Astrocyte (in vitro differentiated cells and primary cell): ENCODE results near the gene CYB5A. TPM values are rescaled to one million over a fixed set of nuclear protein-coding genes. Genes with fewer than 3 reads are reported as not detected.
"Not testable (repeated sequence)": the region's sequence is repeated elsewhere in the genome, so short reads cannot be mapped to it uniquely, and the experiment has no call there.

Experiments
- DNase-seq: peaks from one replicate; pipeline ENCODE4 v3.0.0-alpha.2; 2010; ENCODE audit warnings: low read depth
- FAIRE-seq: peaks from 2 replicates; lab custom pipeline; 2011; peaks lifted over from hg19 to GRCh38; lab: Jason Lieb, UNC
- H2AFZ ChIP-seq: 2 replicates; pipeline ENCODE4 v1.6.0; 2012; ENCODE audit warnings: low read depth, low read length, inconsistent platforms
- H3K27ac ChIP-seq: 2 replicates; pipeline ENCODE4 v1.5.1; 2011; ENCODE audit warnings: low read depth, low read length, inconsistent platforms
- H3K27me3 ChIP-seq: 2 replicates; pipeline ENCODE4 v1.6.0; 2011; ENCODE audit warnings: low read length, inconsistent platforms; ENCODE audit not compliant: insufficient read depth
- H3K36me3 ChIP-seq: 2 replicates; pipeline ENCODE4 v1.5.1; 2011; ENCODE audit warnings: low read length, inconsistent platforms; ENCODE audit not compliant: insufficient read depth
- H3K4me1 ChIP-seq: 2 replicates; pipeline ENCODE4 v1.5.1; 2011; ENCODE audit warnings: low read length, inconsistent platforms; ENCODE audit not compliant: insufficient read depth
- H3K4me2 ChIP-seq: 2 replicates; pipeline ENCODE4 v1.6.0; 2012; ENCODE audit warnings: low read length, inconsistent platforms
- H3K4me3 ChIP-seq: 2 replicates; pipeline ENCODE4 v1.5.1; 2011; ENCODE audit warnings: low read depth, mild to moderate bottlenecking, low read length, inconsistent platforms; ENCODE audit not compliant: insufficient read depth
- H3K79me2 ChIP-seq: 2 replicates; pipeline ENCODE4 v1.6.0; 2012; ENCODE audit warnings: mild to moderate bottlenecking, low read length, inconsistent platforms; ENCODE audit not compliant: insufficient read depth
- H3K9ac ChIP-seq: 2 replicates; pipeline ENCODE4 v1.6.0; 2012; ENCODE audit warnings: mild to moderate bottlenecking, low read length, inconsistent platforms
- H3K9me3 ChIP-seq: 2 replicates; pipeline ENCODE4 v1.5.1; 2012; ENCODE audit warnings: low read depth, mild to moderate bottlenecking, low read length, inconsistent platforms; ENCODE audit not compliant: insufficient read depth
- H4K20me1 ChIP-seq: 2 replicates; pipeline ENCODE4 v1.6.0; 2012; ENCODE audit warnings: low read length, inconsistent platforms; ENCODE audit not compliant: insufficient read depth
- H3K27ac Mint-ChIP-seq: one replicate; pipeline ENCODE4 v1.8.0; 2021; ENCODE audit warnings: mild to moderate bottlenecking, mixed read lengths; ENCODE audit not compliant: unreplicated experiment
- H3K27me3 Mint-ChIP-seq: one replicate; pipeline ENCODE4 v1.8.0; 2021; ENCODE audit warnings: low read depth, mixed read lengths; ENCODE audit not compliant: unreplicated experiment
- H3K36me3 Mint-ChIP-seq: one replicate; pipeline ENCODE4 v1.8.0; 2021; ENCODE audit warnings: low read depth, mixed read lengths; ENCODE audit not compliant: unreplicated experiment
- H3K4me1 Mint-ChIP-seq: one replicate; pipeline ENCODE4 v1.8.0; 2021; ENCODE audit warnings: low read depth, mixed read lengths; ENCODE audit not compliant: unreplicated experiment
- H3K4me3 Mint-ChIP-seq: one replicate; pipeline ENCODE4 v1.8.0; 2021; ENCODE audit warnings: mild to moderate bottlenecking, moderate library complexity, mixed read lengths; ENCODE audit not compliant: unreplicated experiment
- H3K9me3 Mint-ChIP-seq: one replicate; pipeline ENCODE4 v1.8.0; 2021; ENCODE audit warnings: mild to moderate bottlenecking, mixed read lengths; ENCODE audit not compliant: unreplicated experiment
- EZH2 ChIP-seq: IDR thresholded peaks from 2 replicates; pipeline ENCODE4 v1.6.1; 2012; ENCODE audit warnings: mild to moderate bottlenecking, low read length, inconsistent platforms; ENCODE audit not compliant: insufficient read depth
- total RNA-seq: library from RNA; stranded (reverse); gene quantifications from 2 replicates; pipeline ENCODE4 v1.2.1, GENCODE V29; 2021
- TF ChIP-seq, protein P1 (sequence below): IDR thresholded peaks from 2 replicates; pipeline ENCODE4 v1.5.1; 2011; ENCODE audit warnings: low read depth, mild to moderate bottlenecking, inconsistent platforms, low read length, moderate library complexity; ENCODE audit not compliant: insufficient read depth

CYB5A gene
- total RNA-seq, 1 donor from 2014 or later = 45.7 TPM

- H3K27me3 ChIP-seq = no peaks in the 10 kb centered on the region
- H3K79me2 ChIP-seq = no peaks in the 10 kb centered on the region
- no peak overlapping the region for H3K4me3 Mint-ChIP-seq
- DNase-seq (no peak), FAIRE-seq (no peak)
- H3K4me1 Mint-ChIP-seq = peaks cover 5% of the 10 kb centered on the region
- no peaks in the 10 kb centered on the region for H3K9me3 ChIP-seq
- H3K4me3 ChIP-seq = no peak overlapping the region
- H3K27ac ChIP-seq = no peak overlapping the region
- no peaks in the 10 kb centered on the region for H4K20me1 ChIP-seq
- H3K9me3 Mint-ChIP-seq = no peaks in the 10 kb centered on the region
- H3K36me3 ChIP-seq = no peaks in the 10 kb centered on the region
- no peak overlapping the region for H2AFZ ChIP-seq
- peaks cover 2% of the 10 kb centered on the region for H3K4me1 ChIP-seq
- no peak overlapping the region for H3K9ac ChIP-seq
- no peaks in the 10 kb centered on the region for H3K36me3 Mint-ChIP-seq
- H3K27me3 Mint-ChIP-seq = no peaks in the 10 kb centered on the region
- H3K27ac Mint-ChIP-seq = no peak overlapping the region
- TF ChIP-seq EZH2 = no peak
- TF ChIP-seq, protein P1, sequence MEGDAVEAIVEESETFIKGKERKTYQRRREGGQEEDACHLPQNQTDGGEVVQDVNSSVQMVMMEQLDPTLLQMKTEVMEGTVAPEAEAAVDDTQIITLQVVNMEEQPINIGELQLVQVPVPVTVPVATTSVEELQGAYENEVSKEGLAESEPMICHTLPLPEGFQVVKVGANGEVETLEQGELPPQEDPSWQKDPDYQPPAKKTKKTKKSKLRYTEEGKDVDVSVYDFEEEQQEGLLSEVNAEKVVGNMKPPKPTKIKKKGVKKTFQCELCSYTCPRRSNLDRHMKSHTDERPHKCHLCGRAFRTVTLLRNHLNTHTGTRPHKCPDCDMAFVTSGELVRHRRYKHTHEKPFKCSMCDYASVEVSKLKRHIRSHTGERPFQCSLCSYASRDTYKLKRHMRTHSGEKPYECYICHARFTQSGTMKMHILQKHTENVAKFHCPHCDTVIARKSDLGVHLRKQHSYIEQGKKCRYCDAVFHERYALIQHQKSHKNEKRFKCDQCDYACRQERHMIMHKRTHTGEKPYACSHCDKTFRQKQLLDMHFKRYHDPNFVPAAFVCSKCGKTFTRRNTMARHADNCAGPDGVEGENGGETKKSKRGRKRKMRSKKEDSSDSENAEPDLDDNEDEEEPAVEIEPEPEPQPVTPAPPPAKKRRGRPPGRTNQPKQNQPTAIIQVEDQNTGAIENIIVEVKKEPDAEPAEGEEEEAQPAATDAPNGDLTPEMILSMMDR = no peak
- H3K4me2 ChIP-seq = no peak overlapping the region
Measured at GRCh38 chr18:74286856-74287255, 4.9 kb downstream of the CYB5A start.

DNA sequence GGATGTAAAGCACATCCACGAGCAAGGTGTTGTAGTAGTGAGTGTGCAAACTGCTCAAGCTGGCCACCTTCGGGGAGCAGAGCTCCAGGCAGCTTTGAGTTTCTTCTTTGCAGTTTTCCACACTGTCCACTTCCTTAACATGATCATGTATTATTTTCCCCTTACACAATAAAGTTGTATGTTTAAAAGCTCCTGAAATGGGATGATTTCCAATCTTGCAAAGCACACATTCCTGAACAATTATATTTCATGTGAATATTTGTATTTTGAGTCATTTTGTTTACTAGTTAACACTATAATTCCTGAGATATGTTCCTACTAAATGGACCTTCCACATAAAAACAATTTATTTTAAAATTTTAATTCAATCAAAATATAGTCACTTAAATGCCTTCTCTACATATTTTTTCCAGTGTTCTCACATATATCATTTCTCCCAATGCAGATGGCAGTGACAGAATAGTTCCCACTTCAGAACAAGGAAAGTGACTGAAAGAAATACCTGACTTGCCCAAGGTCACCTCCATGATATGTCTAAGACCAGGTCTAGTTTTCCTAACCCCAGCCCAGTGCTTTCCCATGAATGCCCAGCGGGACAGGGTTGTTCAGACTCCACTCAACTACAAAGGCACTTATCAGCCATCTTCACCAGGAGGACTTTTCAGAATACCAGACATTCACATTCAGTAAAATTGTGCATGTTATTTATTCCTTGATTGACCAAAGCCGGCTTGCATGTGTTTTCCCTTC, 5.5 kb downstream of the CYB5A start:
- FAIRE-seq (no peak), DNase-seq (no peak)
- H3K4me1 ChIP-seq = peaks cover 1% of the 10 kb centered on the region
- Mint-ChIP-seq H3K9me3 (no peaks in the 10 kb centered on the region), H3K27ac (no peak overlapping the region), H3K4me1 (peaks cover 5% of the 10 kb centered on the region), H3K27me3 (no peaks in the 10 kb centered on the region), H3K4me3 (no peak overlapping the region), H3K36me3 (peaks cover 2% of the 10 kb centered on the region)
- no peaks in the 10 kb centered on the region for H3K36me3 ChIP-seq
- no peak overlapping the region for H2AFZ ChIP-seq
- no peak overlapping the region for H3K4me3 ChIP-seq
- H4K20me1 ChIP-seq = no peaks in the 10 kb centered on the region
- no peaks in the 10 kb centered on the region for H3K27me3 ChIP-seq
- no peaks in the 10 kb centered on the region for H3K79me2 ChIP-seq
- no peaks in the 10 kb centered on the region for H3K9me3 ChIP-seq
- TF ChIP-seq, protein P1 = no peak
- no peak for TF ChIP-seq EZH2
- H3K4me2 ChIP-seq = no peak overlapping the region
- no peak overlapping the region for H3K9ac ChIP-seq
- H3K27ac ChIP-seq = no peak overlapping the region

- not testable (repeated sequence) for H3K4me1 ChIP-seq, H3K4me3 Mint-ChIP-seq, H3K4me2 ChIP-seq
Measured at GRCh38 chr18:74285583-74285982, 6.2 kb downstream of the CYB5A start.

More at GRCh38 chr18:74285583-74285982, 6.2 kb downstream of the CYB5A start:
- H3K9me3 ChIP-seq, H3K4me3 ChIP-seq, H3K9me3 Mint-ChIP-seq, DNase-seq, H3K27me3 Mint-ChIP-seq, H2AFZ ChIP-seq, H3K27ac ChIP-seq, H3K9ac ChIP-seq, H3K36me3 ChIP-seq, H3K4me1 Mint-ChIP-seq, H3K27me3 ChIP-seq, H3K36me3 Mint-ChIP-seq, H4K20me1 ChIP-seq, FAIRE-seq, H3K27ac Mint-ChIP-seq, H3K79me2 ChIP-seq: not testable (repeated sequence)
